GM12873 (cell line): ENCODE results near the gene GPATCH4.

Experiments
- CTCF ChIP-seq: IDR thresholded peaks from 2 replicates; pipeline ENCODE4 v1.5.1; 2012; ENCODE audit warnings: low read depth, mild to moderate bottlenecking, moderate library complexity, low read length, control low read depth; ENCODE audit not compliant: insufficient read depth; ENCODE audit errors: missing control alignments

The GPATCH4 gene

DNA sequence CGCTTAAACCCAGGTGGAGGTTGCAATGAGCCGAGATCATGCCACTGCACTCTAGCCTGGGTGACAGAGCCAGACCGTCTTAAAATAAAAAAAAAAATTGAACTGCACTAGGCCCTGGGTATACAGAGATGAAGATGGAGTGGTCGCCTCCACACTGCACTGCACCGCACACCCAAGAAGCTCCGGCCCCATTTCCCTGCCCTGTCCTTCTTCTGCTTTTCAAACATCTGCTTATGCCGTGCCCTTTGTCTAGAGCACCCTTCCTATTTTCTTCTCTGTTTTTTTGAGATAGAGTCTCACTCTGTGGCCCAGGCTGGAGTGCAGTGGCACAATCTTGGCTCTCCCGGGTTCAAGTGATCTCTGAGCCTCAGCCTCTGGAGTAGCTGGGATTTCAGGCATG is 46.3 kb downstream of the GPATCH4 start:
- TF ChIP-seq CTCF = no peak

DNA sequence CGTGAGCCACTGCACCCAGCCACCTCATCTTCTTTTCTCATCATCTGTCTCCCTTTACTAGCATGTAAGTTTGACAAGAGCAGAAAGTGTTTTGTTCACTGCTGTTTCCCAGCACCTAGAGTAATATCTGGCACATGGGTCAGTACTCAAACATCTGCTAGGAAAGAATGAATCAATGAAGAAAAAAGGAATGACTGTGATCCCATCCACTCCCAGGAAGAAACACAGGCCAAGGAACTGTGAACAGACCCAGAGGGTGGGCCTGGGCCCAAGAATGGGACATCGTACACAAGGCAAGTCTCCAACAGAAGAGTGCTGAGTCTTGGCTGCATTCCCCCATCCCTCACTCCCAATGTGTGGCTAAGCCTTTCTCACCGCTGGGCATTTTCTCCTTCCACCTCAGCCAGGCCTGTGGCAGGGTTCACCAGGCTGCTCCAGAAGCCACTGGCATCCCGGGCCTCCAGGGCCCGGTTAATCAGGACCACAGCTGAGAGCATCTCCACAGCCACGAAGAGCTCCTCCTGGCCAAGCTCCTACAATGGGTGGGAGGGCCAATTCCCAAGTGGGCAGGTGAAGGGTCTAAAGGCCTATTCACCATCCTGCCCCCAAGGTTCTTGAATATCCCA is 47.3 kb downstream of the GPATCH4 start:
- TF ChIP-seq CTCF = no peak

DNA sequence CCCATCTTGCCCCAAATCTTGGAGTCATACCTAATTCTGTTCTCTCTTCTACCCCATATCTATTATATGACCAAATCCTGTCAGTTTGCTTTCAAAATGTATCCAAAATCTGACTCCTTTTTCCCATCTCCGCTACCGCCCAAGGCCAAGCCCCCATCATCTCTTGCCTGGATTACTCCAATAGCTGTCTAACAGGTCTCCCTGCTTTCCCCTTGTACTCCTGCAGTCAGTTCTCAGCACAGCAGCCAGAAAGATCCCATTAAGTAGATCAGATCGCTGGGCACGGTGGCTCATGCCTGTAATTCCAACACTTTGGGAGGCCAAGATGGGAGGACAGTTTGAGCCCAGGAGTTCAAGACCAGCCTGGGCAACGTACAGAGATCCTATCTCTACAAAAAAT is 48.8 kb downstream of the GPATCH4 start:
- TF ChIP-seq CTCF = no peak

DNA sequence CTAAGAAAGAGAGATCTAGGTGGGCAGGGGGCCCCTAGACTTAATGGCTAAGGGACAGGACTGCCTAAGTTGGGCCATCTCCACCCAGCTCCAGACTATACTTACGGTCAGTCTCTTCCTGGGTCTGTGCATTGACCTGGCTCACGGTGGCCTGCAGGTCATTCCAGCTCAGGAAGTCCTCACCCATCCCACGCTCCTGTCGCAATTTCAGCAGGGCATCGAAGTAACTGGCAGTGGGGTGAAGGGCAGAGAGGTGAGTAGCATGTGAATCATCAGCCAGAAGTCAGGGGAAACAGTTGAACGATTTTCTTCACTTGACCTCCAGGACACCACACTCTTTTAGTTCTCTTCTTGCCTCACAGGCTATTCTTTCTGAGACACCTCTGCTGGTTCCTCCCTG is 49.4 kb downstream of the GPATCH4 start:
- no peak for TF ChIP-seq CTCF

DNA sequence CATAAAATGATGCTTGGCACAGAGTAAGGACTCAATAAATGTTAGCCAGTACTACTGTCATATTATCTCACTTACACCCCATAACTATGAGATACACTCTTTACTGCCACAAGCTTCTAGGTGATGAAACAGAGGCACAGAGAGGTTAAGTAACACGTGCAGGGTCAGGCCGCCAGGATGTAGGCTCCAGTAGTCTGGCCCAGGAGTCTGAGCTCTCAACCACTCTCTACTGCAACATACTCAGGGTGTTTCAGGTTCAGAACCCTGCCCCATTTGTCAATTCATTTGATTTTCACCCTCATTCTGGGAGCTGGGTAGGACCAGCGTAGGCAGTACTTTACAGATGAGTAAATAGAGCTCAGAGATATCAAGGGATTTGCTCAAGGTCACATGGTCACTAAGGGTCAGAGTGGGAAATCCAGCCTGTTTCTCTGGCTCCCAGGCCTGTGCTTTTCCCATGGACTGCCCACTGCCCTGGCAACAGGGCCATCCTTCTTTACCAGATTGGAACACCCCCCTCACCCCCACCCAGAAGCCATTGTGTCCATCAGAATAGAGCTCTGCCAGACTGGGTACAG is 50.1 kb downstream of the GPATCH4 start:
- no peak for TF ChIP-seq CTCF

DNA sequence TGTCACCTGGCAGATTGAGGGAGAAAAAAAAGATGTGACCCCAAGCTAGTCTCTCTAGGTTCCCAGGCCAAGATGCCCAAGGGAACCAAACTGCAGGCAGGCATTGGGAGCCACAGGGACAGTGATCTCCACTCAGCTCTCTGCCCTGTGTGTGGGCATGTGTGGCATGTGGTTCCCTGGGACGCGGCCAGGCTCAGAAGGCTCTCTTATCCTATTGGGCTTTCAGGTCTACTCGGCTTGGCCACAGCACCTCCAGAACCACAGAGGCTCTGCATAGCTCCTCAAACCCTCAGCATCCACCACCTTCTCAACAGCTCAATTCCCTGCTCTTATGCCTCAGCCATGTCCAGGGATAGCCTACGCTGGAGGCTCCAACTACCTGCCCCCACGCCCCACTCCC is 50.9 kb downstream of the GPATCH4 start:
- no peak for TF ChIP-seq CTCF

DNA sequence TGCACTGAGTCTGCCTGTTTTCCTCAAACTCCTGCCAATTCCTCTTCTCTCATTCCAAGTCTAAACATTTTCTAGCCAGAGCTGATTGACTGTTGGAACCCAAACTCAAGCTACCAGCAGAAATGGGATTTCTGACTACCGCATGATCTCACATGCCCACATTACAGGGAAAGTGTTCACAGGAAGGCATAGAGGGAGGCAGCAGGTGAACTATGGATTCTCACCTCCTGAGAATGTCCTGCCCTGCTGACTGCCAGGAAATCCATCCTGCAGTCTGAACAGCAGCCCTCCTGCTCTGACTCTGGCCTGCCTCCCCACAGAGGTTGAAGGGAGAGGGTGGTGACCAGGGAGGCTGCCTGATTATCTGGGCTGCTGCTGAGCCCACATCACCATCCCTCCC is 51.4 kb downstream of the GPATCH4 start:
- no peak for TF ChIP-seq CTCF
